HG03095 (cell line): ENCODE results near the gene NTN1.

ENCODE experiments used
- ATAC-seq: cut with Tn5 transposase; IDR thresholded peaks from one replicate; pipeline ENCODE4 v1.9.1; 2021; ENCODE audit warnings: moderate library complexity; ENCODE audit not compliant: unreplicated experiment

NTN1 gene

DNA sequence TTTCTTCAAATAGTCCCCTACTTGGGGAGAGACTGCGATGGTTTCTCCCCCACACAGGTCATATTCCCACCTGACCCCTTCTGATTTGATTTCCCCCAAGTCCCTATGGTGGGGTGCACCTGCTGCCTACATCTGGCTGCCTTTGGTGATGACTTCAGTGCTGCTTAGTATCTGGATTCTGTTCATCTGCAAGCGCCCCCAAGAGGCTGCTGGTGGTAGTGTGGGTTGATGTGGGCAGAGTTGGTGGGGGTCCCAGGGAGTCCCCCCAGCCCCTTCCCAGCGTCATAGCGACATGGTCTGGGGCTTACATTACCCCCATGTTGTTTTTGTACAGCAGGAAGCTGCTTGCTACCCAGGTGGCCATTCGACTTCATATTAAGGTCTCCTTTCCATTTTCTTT is 99.2 kb downstream of the NTN1 start:
- ATAC-seq = no peak

DNA sequence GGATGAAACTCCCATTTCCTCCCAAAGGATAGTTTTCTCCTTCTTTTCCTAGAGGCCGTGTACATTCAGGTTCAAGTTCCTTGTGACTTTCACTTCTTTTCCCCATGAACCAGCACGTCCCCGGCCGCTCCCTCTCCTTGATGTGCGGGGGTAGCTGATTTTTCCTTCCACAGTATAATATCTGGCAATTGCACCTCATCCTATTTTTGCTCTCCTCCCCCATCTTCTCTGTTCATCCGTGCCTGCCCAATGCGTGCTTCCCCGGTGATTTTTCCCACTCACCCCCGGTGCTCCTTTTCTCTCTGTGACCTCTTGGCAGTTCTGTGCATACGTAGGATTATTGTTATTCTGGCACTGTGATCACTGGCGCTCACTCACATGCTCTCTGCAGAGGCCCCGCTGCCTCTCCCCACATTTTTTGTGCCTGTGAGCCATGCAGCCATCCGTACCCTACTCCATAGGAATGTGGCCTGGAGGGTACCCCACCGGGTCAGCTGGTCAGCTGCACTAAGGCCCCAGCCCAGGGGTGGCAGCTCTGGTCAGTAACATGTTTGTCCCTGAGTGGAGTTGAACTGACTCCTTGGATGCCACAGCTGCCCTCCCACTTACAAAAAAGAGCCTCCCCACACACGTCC is 100.0 kb downstream of the NTN1 start:
- ATAC-seq = no peak

DNA sequence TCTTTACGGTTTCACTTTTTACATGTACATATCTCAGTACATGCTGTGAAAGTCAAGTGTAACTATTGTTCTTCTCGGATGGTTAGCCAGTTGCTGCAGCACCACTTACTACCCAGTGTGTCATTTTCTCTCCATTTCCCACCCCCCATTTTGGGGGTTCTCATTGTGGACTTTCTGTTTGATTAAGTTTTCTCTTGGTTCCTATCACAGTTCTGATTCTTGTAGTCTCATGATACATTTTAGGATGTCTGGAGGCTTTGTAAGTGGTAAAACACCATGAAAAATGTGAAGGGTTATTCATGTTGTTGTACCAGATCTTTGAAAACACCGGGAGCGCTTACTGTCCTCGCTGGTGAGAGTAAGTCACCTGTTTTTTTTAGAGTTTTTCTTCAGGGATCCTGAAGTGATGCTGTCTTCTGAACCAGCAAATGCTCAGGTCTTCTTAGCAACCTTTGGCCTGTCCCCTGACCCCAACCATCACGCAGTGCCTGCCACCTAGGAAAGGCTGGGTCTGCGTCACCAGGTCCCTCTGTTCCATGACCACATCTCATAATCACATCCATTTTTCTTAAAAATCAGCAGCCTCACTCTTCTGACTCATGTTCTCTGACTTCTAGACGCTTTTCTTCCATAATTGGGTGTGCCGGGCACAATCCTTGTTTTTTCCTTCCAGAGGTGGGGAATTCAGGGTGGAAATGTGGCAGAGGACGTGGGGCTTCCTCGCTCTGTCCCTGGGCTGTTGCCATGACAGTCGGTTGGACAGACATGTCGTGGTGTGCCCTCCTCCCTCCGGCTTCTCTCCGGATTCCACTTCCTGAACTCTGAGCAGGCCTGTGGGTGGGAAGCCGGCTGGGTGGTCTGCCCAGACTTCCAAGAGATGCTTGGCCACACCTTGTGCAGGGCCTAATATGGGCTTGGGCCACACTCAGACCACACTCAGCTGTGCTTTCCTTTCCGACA is 102.6 kb downstream of the NTN1 start:
- ATAC-seq = no peak

GRCh38 chr17:9124554-9124935 is 103.2 kb downstream of the NTN1 start:
- no peak for ATAC-seq

GRCh38 chr17:9125722-9126121 is 104.4 kb downstream of the NTN1 start:
- no peak for ATAC-seq

DNA sequence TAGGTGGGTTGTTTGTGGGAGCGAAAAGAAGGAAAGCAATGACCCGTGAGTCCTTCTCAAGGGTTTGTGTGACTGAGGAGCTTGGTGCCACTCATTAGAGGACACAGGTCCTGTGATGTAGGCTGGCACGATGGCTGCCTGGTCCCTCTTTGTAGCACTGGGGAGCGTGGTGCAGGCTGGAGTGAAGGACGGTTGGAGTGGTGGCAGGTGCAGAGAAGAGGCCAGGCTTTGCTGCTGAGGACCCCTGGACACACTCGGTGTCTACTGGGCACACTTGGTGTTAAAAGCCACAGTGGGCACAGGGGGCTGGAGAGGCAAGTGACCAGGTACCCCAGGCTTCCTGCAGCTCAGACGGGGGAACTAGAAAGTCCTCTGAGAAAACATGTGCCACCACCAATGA is 106.0 kb downstream of the NTN1 start:
- no peak for ATAC-seq

DNA sequence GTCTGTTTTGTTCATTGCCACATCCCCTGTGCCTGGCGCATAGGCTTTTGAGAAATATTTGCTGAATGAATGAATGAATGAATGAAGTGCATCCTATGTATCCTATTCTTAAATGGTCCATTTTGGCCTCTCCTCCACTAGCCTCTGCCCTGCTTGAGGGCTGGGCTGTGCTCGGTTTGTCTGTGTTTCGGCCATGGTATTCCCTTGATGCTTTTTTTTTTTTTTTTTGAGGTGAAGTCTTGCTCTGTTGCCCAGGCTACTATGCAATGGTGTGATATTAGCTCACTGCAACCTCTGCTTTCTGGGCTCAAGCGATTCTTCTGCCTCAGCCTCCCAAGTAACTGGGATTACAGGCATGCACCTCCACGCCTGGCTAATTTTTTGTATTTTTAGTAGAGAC is 110.1 kb downstream of the NTN1 start:
- no peak for ATAC-seq

DNA sequence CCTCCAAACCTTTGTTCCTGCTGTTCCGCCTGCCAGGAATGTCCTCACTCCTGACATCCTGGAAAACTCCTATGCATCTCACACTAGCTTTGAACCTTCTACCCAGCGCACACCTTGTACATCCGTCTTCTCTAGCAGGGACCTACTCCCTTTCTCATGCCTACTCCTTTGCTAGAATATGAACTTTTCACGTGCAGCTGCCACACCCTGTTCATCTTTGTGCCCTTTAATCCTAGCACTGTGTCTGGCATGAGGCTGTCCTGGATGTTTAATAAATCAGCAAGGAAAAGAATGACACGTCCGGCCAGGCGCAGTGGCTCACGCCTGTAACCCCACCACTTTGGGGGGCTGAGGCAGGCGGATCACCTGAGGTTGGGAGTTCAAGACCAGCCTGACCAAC is 111.0 kb downstream of the NTN1 start:
- no peak for ATAC-seq

- no peak for ATAC-seq
Measured at GRCh38 chr17:9132944-9133610, 111.8 kb downstream of the NTN1 start.

GRCh38 chr17:9138161-9138717 is 116.9 kb downstream of the NTN1 start:
- ATAC-seq = no peak

DNA sequence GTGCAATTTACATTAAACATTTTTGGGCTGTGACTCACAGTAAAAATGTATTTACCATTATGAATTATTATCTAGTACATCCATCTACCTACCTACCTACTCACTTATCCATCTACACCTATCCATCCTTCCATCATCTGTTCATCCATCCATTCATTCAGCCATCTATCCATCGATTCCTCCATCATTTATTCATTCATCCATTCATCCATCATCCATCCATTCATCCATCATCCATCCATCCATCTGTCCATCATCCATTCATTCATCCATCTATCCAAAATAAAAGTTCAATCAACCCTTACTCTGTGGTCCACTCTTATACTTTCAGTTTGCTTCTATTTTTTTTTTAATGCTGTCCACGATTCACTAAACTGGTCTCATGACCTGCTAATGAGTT is 118.4 kb downstream of the NTN1 start:
- ATAC-seq = no peak

- no peak for ATAC-seq
Measured at GRCh38 chr17:9140550-9141424, 119.5 kb downstream of the NTN1 start.

GRCh38 chr17:9141425-9141753 is 120.1 kb downstream of the NTN1 start:
- no peak for ATAC-seq

GRCh38 chr17:9142772-9143494 is 121.6 kb downstream of the NTN1 start:
- no peak for ATAC-seq

DNA sequence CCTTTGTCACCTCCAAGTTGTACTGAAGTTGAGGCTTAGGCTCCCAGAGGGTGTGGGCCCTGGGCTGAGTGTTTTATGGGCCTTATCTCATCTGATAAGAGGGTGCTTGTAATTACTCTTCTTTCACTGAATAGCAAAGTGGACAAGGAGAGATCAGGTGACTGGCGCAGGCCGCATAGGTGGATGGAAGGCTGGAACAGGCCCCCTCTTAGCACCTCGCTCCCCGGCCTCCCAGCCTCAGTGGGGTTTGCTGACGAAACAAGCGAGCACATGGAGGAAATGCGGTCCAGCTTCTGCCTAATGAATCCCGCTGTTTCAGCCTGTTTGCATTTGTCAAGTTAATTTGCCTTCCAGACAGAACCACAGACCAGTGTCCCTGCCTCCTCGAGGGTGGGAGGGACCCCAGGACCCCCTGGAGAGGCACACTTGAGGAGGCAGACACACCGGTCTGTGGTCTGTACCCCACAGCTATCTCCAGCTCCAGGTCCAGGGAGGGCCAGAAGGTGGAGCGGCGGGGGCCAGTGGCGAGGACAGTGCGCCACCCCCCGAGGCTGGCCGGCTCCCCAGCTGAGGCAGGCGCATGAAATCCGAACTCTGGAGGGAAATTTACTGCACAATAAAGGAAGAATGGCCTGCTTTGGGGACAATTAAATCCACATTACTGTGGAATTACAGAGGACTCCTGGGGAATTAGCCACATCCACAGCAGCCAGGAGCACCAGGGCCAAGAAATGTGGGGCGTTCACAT is 123.4 kb downstream of the NTN1 start:
- ATAC-seq = no peak

DNA sequence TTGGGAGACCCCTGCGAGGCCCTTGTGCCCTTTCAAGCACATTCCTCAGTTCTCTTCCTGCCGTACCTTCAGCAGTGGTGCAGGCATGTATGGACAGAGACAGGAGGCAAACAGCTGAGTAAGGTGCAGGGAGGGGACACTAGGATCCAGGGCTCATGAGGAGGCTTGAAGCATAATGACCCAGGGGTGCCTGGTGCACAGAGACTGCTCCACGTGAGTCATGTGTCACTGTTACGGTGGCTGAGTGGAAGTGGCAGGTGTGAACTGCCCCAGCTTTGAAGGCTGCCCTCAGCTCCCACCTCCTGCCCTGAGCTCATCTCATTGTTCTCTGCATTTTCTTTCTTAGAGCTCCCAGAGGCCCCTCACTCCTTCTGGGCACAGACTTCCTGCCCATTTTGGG is 124.8 kb downstream of the NTN1 start:
- no peak for ATAC-seq

DNA sequence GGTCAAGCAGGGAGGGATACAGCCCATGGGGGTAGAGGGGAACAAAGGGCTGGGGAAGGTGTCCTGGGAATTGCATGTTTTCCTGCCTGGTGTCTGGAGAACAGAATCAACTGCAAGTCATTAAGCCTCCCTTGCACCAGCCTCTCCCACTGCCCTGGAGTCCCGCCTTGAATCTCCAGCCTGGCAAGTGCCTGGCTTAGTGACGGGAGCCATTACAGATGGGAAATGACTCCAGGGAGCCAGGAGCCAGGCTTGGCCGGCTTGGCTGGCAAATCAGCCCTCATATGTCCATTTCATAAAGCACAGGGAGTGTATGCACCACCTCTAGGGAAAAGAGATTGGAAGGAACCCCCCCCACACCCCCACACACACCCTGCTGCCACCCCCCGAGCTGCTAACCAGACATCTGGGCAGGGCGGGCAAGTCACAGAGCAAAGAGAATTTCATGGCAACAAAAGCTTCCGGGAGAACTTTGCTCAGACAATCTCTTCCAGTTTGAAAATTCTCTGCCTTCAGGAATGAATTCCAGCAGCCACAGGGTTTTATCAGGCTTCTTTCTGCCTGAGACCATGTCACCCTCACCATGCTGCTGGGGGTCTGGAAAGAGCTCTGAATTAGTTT is 127.7 kb downstream of the NTN1 start:
- ATAC-seq = no peak

GRCh38 chr17:9150446-9151090 is 129.3 kb downstream of the NTN1 start:
- no peak for ATAC-seq
